Endothelial cell of umbilical vein (primary cell): Measurements from ENCODE around the gene LRRK2. TPM values are rescaled to one million over a fixed set of nuclear protein-coding genes. Genes with fewer than 3 reads are reported as not detected.

Source experiments
- BruUV-seq: library from RNA; stranded (reverse); fragments of 400-500 nt; replicated peaks from 2 replicates; lab custom pipeline; 2021; lab: Mats Ljungman, UMichigan
- CTCF ChIA-PET: fragments of 300-600, 350-600 bp; sonication (Branson Sonifier 250); formaldehyde crosslinking; loops from one replicate; lab custom pipeline; 2021; ENCODE audit warnings: antibody characterized with exemption, inconsistent platforms; lab: Charles Lee
- POLR2A ChIA-PET: fragments of 300-600, 350-600 bp; sonication (Branson Sonifier 250); formaldehyde crosslinking; loops from one replicate; lab custom pipeline; 2021; ENCODE audit warnings: antibody characterized with exemption, inconsistent platforms; lab: Charles Lee
- DNase-seq: peaks from one replicate; pipeline ENCODE4 v3.0.0-alpha.2; 2011; ENCODE audit warnings: low read depth, low spot score
- FAIRE-seq: peaks from 2 replicates; lab custom pipeline; 2011; peaks lifted over from hg19 to GRCh38; lab: Jason Lieb, UNC
- H2AFZ ChIP-seq: 2 replicates; pipeline ENCODE4 v1.6.0; 2012; ENCODE audit warnings: low read depth, low read length, control low read depth, inconsistent platforms
- H3K27ac ChIP-seq: 2 replicates; pipeline ENCODE4 v1.5.1; 2011; ENCODE audit warnings: low read depth, mild to moderate bottlenecking, control low read depth, low read length, moderate library complexity; ENCODE audit not compliant: insufficient read depth
- H3K27me3 ChIP-seq, 2 experiments: 2 replicates each; pipeline versions ENCODE4 v1.6.0 to v1.6.1; 2011; ENCODE audit warnings: low read length in 2 of 2, mixed read lengths in 1 of 2; ENCODE audit not compliant: control insufficient read depth in 2 of 2, insufficient read depth in 2 of 2
- H3K36me3 ChIP-seq, 2 experiments: 2 replicates in 1 of 2; 3 replicates in 1 of 2; pipeline ENCODE4 v1.5.1; 2011; ENCODE audit warnings: low read length in 2 of 2, mild to moderate bottlenecking in 1 of 2, moderate library complexity in 1 of 2; ENCODE audit not compliant: control insufficient read depth in 2 of 2, insufficient read depth in 2 of 2; ENCODE audit errors: extremely low read depth in 1 of 2
- H3K4me1 ChIP-seq: 3 replicates; pipeline ENCODE4 v1.5.1; 2011; ENCODE audit warnings: mild to moderate bottlenecking, low read length; ENCODE audit not compliant: control insufficient read depth, insufficient read depth; ENCODE audit errors: extremely low read depth
- H3K4me2 ChIP-seq: 2 replicates; pipeline ENCODE4 v1.6.1; 2011; ENCODE audit warnings: low read length, control low read depth, mixed read lengths; ENCODE audit not compliant: insufficient read depth
- H3K4me3 ChIP-seq, 3 experiments: fragments of 200-600 bp in 1 of 3; sonication (generic), shearing (Covaris generic) in 1 of 3; replicated peaks in 1 of 3; 2 replicates each; pipeline ENCODE4 v1.5.1; 2011 to 2016; ENCODE audit warnings: control low read depth in 3 of 3, low read length in 3 of 3, mild to moderate bottlenecking in 2 of 3, inconsistent platforms in 1 of 3, low read depth in 1 of 3, moderate library complexity in 1 of 3; ENCODE audit not compliant: insufficient read depth in 1 of 3
- H3K79me2 ChIP-seq: 2 replicates; pipeline ENCODE4 v1.6.0; 2012; ENCODE audit warnings: low read length, inconsistent platforms; ENCODE audit not compliant: control insufficient read depth, insufficient read depth
- H3K9ac ChIP-seq: replicated peaks from 2 replicates; pipeline ENCODE3; 2011; ENCODE audit warnings: low read length, control low read depth; ENCODE audit not compliant: insufficient read depth; ENCODE audit errors: extremely low read depth
- H3K9me1 ChIP-seq: replicated peaks from 3 replicates; pipeline ENCODE4 v1.6.0; 2011; ENCODE audit warnings: mild to moderate bottlenecking, low read length; ENCODE audit not compliant: control insufficient read depth, insufficient read depth; ENCODE audit errors: extremely low read depth
- H3K9me3 ChIP-seq: replicated peaks from 2 replicates; pipeline ENCODE4 v1.5.1; 2012; ENCODE audit warnings: low read length, inconsistent platforms; ENCODE audit not compliant: control insufficient read depth, insufficient read depth
- H4K20me1 ChIP-seq: replicated peaks from 2 replicates; pipeline ENCODE3; 2011; ENCODE audit warnings: mild to moderate bottlenecking, low read length; ENCODE audit not compliant: control insufficient read depth, insufficient read depth; ENCODE audit errors: extremely low read depth
- GATA2 ChIP-seq: IDR thresholded peaks from 2 replicates; pipeline ENCODE4 v1.7.0; 2011; ENCODE audit warnings: low read depth, mild to moderate bottlenecking, moderate library complexity, mixed read lengths, low read length; ENCODE audit not compliant: insufficient read length, insufficient read depth
- MAX ChIP-seq: IDR thresholded peaks from 2 replicates; pipeline ENCODE4 v1.6.1; 2011; ENCODE audit not compliant: insufficient read depth, insufficient read length
- POLR2A ChIP-seq: IDR thresholded peaks from 2 replicates; pipeline ENCODE4 v1.6.1; 2012; ENCODE audit warnings: low read depth, mild to moderate bottlenecking, control low read depth, low read length
- POLR2AphosphoS5 ChIP-seq: IDR thresholded peaks from 2 replicates; pipeline ENCODE4 v1.6.1; 2012; ENCODE audit warnings: low read depth, mild to moderate bottlenecking, control low read depth, low read length, moderate library complexity; ENCODE audit not compliant: insufficient read depth
- dilution Hi-C: fragments of 300-500 bp; cut with MboI; formaldehyde crosslinking; loops from one replicate; pipeline ENCODE4 v1.15.0; 2019; ENCODE audit warnings: low sequenced_read_pairs; ENCODE audit not compliant: extremely low pct_ligation_motif_present
- intact Hi-C: fragments of 100-400 bp; cut with micrococcal nuclease; formaldehyde crosslinking; loops from one replicate; pipeline ENCODE4 v1.10.0; 2022
- polyA plus RNA-seq, 4 experiments: library from polyadenylated mRNA; depleted of rRNA in 3 of 4; stranded (reverse) in 3 of 4; unstranded in 1 of 4; fragments of >200 nt; gene quantifications; 2 replicates each; pipeline versions ENCODE4 v1.2.1 to v1.2.3, GENCODE V29; 2011 to 2012; ENCODE audit warnings: missing spikeins in 1 of 4
- total RNA-seq: library from RNA; stranded (reverse); gene quantifications from 2 replicates; pipeline ENCODE4 v1.2.3, GENCODE V29; 2021
- TF ChIP-seq, protein P1 (sequence below), 2 donors: IDR thresholded peaks; 1 replicate in 1 of 2; 2 replicates in 1 of 2; pipeline ENCODE4 v1.5.1; 2011; ENCODE audit warnings: low read length in 2 of 2, mild to moderate bottlenecking in 2 of 2, moderate library complexity in 2 of 2, control low read depth in 1 of 2, inconsistent platforms in 1 of 2, low read depth in 1 of 2; ENCODE audit not compliant: insufficient read depth in 1 of 2; ENCODE audit errors: extremely low read depth in 1 of 2

LRRK2 gene
- total and polyA plus RNA-seq, 2 donors (not counting 3 experiments of a cell fraction or from before 2014, with no cell fraction given), result 0.26 to 2.2 TPM

- no TSS peak for BruUV-seq
- Histone ChIP-seq H3K36me3 (no peaks in the 10 kb centered on the region), H4K20me1 (no peaks in the 10 kb centered on the region), H3K27ac (no peak overlapping the region), H3K4me3 (no peak overlapping the region), H2AFZ (no peak overlapping the region), H3K27me3 (no peaks in the 10 kb centered on the region), H3K9ac (no peak overlapping the region), H3K9me3 (no peaks in the 10 kb centered on the region), H3K4me1 (no peaks in the 10 kb centered on the region), H3K4me2 (no peak overlapping the region), H3K79me2 (no peaks in the 10 kb centered on the region), H3K9me1 (no peaks in the 10 kb centered on the region)
- intact Hi-C loops, result no loop called here
- ChIA-PET POLR2A (interaction anchor here (0.7 kb wide), 1 partner anchor 11 kb away, joined by 3 read pairs; no protein-coding TSS in a partner anchor), CTCF (interaction anchor here (0.7 to 2.0 kb wide), 10 partner anchors 9 to 596 kb away, joined by 3 to 12 read pairs (median 4); no protein-coding TSS in a partner anchor)
- dilution Hi-C loops, result no loop called here
- no peak for TF ChIP-seq MAX
- no peak for TF ChIP-seq POLR2AphosphoS5
- no peak for TF ChIP-seq GATA2
- TF ChIP-seq POLR2A, result no peak
- TF ChIP-seq, protein P1, sequence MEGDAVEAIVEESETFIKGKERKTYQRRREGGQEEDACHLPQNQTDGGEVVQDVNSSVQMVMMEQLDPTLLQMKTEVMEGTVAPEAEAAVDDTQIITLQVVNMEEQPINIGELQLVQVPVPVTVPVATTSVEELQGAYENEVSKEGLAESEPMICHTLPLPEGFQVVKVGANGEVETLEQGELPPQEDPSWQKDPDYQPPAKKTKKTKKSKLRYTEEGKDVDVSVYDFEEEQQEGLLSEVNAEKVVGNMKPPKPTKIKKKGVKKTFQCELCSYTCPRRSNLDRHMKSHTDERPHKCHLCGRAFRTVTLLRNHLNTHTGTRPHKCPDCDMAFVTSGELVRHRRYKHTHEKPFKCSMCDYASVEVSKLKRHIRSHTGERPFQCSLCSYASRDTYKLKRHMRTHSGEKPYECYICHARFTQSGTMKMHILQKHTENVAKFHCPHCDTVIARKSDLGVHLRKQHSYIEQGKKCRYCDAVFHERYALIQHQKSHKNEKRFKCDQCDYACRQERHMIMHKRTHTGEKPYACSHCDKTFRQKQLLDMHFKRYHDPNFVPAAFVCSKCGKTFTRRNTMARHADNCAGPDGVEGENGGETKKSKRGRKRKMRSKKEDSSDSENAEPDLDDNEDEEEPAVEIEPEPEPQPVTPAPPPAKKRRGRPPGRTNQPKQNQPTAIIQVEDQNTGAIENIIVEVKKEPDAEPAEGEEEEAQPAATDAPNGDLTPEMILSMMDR (IDR thresholded peaks at IDR 0.05; ENCODE audit: extremely low read depth in 1 of 2, insufficient read depth in 1 of 2, low read depth in 1 of 2, low read length in 2 of 2), result peak; percentile 50 to 66
- FAIRE-seq, result peak; percentile 87
- DNase-seq, result peak; percentile 27
These were observed 100.7 kb downstream of the LRRK2 start for GRCh38 chr12:40325349-40325960.
